Liver (tissue), 3 donors: Measurements from ENCODE around the gene BTBD9.

Experiments used
- ATF3 ChIP-seq: IDR thresholded peaks from 2 replicates; pipeline ENCODE4 v1.6.1; 2016; ENCODE audit warnings: antibody characterized with exemption
- CTCF ChIP-seq: fragments of 150-350 bp; IDR thresholded peaks from 2 replicates; pipeline ENCODE4 v1.5.1; 2017; ENCODE audit warnings: improper control_type of control experiment, low read depth, low read length; ENCODE audit not compliant: missing input control
- EGR1 ChIP-seq, 2 donors: IDR thresholded peaks; 2 replicates each; pipeline ENCODE4 v1.6.1; 2016 to 2018; ENCODE audit warnings: antibody characterized with exemption in 2 of 2, low read depth in 2 of 2
- FOXA2 ChIP-seq: IDR thresholded peaks from 2 replicates; pipeline ENCODE4 v1.6.1; 2016; ENCODE audit warnings: antibody characterized with exemption
- GABPA ChIP-seq, 2 donors: IDR thresholded peaks in 1 of 2; conservative IDR thresholded peaks in 1 of 2; 2 replicates each; pipeline ENCODE4 v1.6.1; 2016; ENCODE audit warnings: antibody characterized with exemption in 2 of 2, mild to moderate bottlenecking in 1 of 2, moderate library complexity in 1 of 2
- HNF4G ChIP-seq: IDR thresholded peaks from 2 replicates; pipeline ENCODE4 v1.6.1; 2016; ENCODE audit warnings: antibody characterized with exemption
- MAX ChIP-seq: IDR thresholded peaks from 2 replicates; pipeline ENCODE4 v1.6.1; 2016; ENCODE audit warnings: antibody characterized with exemption
- RAD21 ChIP-seq, 2 donors: IDR thresholded peaks; 2 replicates each; pipeline ENCODE4 v1.6.1; 2016; ENCODE audit warnings: antibody characterized with exemption in 2 of 2, mild to moderate bottlenecking in 2 of 2
- REST ChIP-seq: IDR thresholded peaks from 2 replicates; pipeline ENCODE4 v1.6.1; 2016; ENCODE audit warnings: antibody characterized with exemption, mild to moderate bottlenecking
- RXRA ChIP-seq, 2 donors: IDR thresholded peaks; 2 replicates each; pipeline ENCODE4 v1.6.1; 2017 to 2018; ENCODE audit warnings: antibody characterized with exemption in 2 of 2, mild to moderate bottlenecking in 1 of 2
- SP1 ChIP-seq: IDR thresholded peaks from 2 replicates; pipeline ENCODE4 v1.6.1; 2018; ENCODE audit warnings: antibody characterized with exemption, mild to moderate bottlenecking
- TAF1 ChIP-seq: conservative IDR thresholded peaks from 2 replicates; pipeline ENCODE4 v1.6.1; 2016; ENCODE audit warnings: antibody characterized with exemption, mild to moderate bottlenecking
- YY1 ChIP-seq: IDR thresholded peaks from 2 replicates; pipeline ENCODE4 v1.6.1; 2016; ENCODE audit warnings: antibody characterized with exemption, mild to moderate bottlenecking
- ZBTB33 ChIP-seq: IDR thresholded peaks from 2 replicates; pipeline ENCODE4 v1.6.1; 2016; ENCODE audit warnings: antibody characterized with exemption
- donor health status: healthy.
- donor health status: healthy.

GRCh38 chr6:38378801-38379200 is 260.9 kb downstream of the BTBD9 start:
- TF ChIP-seq TAF1 (no peak), YY1 (no peak), CTCF (no peak), MAX (no peak), RAD21 (IDR thresholded peaks at IDR 0.05) (no peak), GABPA (IDR thresholded peaks at IDR 0.05 in 1 of 2, conservative IDR thresholded peaks at IDR 0.05 in 1 of 2) (no peak), REST (no peak), RXRA (IDR thresholded peaks at IDR 0.05) (no peak), SP1 (no peak), HNF4G (no peak), ZBTB33 (no peak), EGR1 (IDR thresholded peaks at IDR 0.05; ENCODE audit: low read depth in 2 of 2) (no peak), ATF3 (no peak), FOXA2 (no peak)
